NCI-H446 (cell line): Measurements from ENCODE around the gene COQ8A.
"Not testable (repeated sequence)": the region's sequence is repeated elsewhere in the genome, so short reads cannot be mapped to it uniquely, and the experiment has no call there.

Experiments
- DNase-seq, 2 experiments: peaks; one replicate each; lab custom pipeline; 2025; lab: John Stamatoyannopoulos, UW

Gene COQ8A

GRCh38 chr1:226985839-226986463, 45.9 kb downstream of the COQ8A start:
- DNase-seq = no peak

- DNase-seq = no peak
Observed at GRCh38 chr1:226986496-226987178, 46.5 kb downstream of the COQ8A start.

DNA sequence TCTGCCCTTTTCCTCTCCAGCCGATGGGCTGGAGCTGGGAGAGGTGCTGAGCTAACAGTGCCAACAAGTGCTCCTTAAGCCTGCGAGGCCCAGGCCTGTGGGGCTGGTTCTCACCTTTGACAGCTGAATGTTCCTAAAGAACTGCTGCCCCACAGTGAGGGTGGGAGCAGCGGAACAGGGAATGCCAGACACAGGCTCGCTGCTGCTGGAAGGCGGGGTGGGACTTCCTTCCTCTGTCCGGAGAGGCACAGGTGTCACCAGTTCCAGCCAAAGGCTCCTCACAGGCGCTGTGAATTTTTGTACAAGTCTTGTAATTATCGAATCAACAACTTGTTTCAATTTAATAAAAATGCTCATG, 47.1 kb downstream of the COQ8A start:
- DNase-seq = no peak

DNA sequence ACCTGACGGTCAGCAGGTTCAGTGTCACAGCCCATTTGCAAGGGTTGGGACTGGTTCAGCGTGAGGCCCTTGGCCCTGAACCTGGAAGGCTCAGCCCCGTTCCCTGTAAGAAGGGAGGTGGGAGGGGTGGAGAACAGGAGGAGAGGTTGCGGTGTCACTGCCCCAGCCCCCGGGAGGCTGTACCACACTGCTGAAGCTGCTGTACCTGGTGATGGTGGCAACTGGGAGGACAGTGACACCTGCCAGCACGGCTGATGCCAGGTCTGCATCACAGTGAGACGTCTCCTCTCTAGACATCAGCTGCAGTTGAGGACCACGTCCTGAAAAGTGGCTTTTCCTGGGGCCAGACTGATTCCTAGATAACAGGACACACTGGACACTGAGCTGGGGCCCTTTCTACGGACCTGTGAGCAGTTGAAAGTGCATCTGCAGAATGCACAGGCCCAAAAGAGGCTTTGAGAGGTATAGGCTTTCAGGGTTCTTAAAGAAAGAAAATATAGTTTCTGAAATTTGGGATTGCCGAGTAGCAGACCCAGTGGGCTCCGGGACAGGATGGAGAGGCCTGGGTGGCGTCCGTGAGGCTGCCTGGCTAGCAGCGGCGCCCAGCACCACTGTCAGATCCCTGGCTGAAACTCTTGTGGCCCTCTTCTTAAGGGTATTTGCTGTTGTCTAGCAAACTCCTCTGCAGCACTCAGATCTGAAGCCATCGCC, 47.7 kb downstream of the COQ8A start:
- DNase-seq = no peak

GRCh38 chr1:226988334-226988666, 48.2 kb downstream of the COQ8A start:
- DNase-seq = no peak

GRCh38 chr1:226989085-226989920, 49.2 kb downstream of the COQ8A start:
- no peak for DNase-seq

DNA sequence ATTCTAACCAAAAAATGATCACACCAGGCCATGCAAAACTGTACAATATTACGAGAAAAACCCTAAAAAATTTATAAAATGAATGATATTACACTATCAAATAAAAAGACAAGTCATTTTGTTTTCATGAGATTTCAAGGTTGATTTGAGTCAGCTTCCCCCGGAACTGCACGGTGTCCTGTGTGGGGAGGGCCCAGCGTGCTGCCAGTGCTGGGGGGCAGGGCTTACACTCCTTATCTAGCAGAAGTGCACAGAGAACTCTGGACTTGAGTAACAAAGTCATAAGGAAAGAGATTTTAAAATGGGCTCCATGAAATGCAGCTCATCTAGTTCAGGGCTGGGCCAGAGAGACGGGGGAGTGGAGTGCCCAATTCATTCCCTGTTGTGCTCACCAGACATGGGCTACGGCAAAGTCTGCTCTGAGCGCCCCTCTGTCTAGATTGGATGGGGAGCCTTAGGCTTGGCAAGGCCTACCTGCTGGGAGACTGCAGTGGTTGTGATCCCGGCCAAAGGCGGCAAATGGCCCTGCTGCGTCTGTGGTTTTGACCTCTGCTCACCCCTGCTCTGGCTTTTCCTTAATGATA, 50.1 kb downstream of the COQ8A start:
- no peak for DNase-seq

DNA sequence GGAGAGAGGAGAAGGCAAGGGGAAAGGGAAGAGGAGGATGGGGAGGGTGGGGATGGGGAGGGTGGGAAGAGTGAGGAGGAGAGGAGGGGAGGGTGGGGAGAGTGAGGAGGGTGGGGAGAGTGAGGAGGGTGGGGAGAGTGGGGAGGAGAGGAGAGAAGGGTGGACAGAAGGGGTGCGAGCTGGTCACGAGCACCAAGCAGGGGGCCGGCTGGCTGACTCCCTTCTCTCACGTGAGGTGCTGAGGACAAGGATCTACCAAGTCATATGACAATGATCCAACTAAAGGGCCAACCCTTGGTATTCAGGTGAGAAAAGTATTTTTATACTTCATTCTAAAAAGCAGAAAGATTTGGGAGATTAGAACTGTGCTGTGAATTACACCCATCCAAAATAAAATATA, 51.8 kb downstream of the COQ8A start:
- DNase-seq = no peak

DNA sequence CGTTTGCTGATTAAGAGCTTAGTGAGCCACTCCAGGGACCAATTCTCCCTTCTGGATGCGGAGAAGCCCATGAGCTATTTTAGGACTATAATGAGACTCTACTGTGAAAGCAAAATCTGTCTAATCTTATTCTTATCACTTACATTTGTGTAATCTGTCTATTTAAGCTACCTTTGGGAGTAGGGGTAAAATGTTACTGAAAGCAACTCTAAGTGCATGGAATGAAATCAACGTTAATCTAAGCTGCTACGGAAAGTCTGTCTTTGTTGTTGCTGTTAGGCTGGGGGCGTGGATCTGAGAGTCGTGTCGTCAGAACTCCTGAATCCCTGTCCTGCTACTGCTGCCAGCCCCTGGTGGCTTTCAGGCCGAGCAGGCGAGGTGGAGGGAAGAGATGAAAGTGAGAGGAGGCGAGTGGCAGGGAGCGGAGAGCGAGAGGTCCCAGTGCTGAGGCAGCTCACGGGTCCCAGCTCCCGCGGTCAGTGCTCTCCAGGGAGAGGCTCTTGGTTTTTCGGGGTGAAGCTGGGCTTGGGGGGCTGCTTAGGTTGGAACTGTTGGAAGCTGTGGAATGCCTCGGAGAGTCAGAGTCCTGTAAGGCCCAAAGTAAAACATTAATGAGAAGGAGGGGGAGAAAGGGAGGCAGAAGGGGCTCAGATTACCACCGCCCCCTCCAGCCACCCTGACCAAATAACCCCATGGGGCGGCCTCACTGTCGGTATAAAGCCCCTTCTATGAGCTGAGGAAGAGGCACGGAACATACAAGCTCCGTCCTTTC, 53.9 kb downstream of the COQ8A start:
- DNase-seq = no peak

GRCh38 chr1:226994586-226995364, 54.7 kb downstream of the COQ8A start:
- DNase-seq = no peak

- no peak for DNase-seq
Observed at GRCh38 chr1:226995365-226996332, 55.6 kb downstream of the COQ8A start.

DNA sequence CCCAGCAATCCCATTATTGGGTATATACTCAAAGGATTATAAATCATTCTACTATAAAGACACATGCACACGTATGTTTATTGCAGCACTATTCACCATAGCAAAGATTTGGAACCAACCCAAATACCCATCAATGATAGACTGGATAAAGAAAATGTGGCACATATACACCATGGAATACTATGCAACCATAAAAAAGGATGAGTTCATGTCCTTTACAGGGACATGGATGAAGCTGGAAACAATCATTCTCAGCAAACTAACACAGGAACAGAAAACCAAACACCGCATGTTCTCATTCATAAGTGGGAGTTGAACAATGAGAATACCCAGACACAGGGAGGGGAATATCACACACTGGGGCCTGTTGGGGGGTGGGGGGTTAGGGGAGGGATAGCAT, 59.5 kb downstream of the COQ8A start:
- not testable (repeated sequence) for DNase-seq

- DNase-seq = no peak
Observed at GRCh38 chr1:227002531-227003049, 62.5 kb downstream of the COQ8A start.

DNA sequence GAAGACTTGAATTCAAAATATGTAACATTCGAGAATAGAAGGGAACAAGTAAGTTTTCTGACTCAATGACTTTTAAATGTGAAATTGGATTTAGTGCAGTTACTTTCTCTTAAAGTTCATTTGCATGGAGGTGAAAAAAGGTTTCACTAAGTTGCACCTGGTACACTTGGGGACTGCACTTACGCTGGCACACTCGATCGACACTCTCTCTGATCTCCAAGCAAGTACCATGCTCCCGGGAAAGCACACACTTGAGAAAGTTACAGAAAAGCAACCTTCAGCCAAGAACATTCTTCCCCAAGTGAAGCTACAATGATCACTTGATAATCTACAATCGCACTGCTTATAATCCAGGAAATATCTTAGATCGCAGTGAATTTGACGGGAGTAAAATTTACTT, 63.1 kb downstream of the COQ8A start:
- DNase-seq = no peak

GRCh38 chr1:227004796-227005195, 64.7 kb downstream of the COQ8A start:
- DNase-seq = no peak

DNA sequence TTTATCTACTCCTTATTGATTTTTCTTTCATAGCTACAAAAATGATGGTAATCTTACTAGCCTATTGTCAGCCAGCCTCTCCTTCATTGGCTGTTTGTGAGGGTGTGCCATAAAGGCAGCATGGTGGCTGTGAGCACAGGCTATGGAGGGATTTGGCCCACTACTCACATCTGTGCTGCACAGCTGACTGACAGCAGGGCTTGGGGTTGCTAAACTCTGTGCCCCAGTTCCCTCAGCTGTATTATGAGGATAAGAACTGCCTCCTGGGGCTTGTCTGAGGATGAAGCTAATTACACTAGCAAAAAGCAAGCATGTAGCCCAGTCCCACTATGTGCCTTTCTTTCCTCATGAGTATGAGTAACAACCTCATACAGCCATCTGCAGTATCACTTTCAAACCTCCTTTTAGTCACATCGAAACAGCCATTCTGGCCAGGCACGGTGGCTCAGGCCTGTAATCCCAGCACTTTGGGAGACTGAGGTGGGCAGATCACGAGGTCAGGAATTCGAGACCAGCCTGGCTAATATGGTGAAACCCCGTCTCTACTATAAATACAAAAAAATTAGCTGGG, 66.2 kb downstream of the COQ8A start:
- no peak for DNase-seq

GRCh38 chr1:227009937-227010336, 69.8 kb downstream of the COQ8A start:
- DNase-seq = no peak

DNA sequence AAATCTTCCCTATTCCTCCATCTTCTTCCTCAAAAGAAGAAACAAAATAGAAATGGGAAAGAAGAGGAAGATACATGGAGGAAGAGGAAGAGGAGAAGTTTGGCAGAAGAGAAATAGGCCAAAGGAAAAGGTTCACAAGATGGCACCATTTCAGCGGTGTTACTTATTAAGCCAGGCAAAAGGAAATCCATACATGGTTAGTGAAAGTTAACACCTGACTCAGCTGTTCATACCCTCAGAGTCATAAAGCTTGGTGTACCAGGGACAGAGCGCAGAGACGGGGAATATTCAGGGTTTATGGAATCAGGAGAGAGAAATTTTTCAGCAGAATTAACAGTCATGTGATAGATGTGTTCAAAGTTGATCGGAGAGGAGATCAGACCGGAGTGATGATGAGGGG, 70.6 kb downstream of the COQ8A start:
- DNase-seq = no peak

- no peak for DNase-seq
Observed at GRCh38 chr1:227016990-227017389, 76.9 kb downstream of the COQ8A start.
